Measurements from ENCODE around the gene MAGI3. TPM values are rescaled to one million over a fixed set of nuclear protein-coding genes. Genes with fewer than 3 reads are reported as not detected.
A peak's percentile ranks its signal among the peaks of the same experiment; 100 is the strongest.

MAGI3 gene
- total RNA-seq, 1 experiment from 2014 or later = 9.7 TPM

DNA sequence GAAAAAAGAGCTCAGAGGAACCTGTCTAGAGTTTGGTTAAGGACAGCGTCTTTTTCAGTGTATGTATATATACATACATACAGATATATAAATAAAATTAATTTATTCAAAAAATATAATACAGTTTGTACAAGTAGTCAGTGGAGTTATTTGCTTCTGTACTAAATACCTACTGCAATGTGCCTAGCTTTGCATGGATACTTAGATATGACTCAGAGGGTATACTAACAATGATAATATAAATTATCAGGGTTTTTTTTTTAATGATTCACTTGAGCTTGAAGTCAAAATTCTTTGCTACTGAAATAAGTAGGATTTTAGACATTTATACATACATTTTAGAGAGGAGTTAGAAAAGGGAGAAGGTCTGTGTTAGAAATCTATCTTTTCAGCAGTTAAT lies 251.1 kb downstream of the MAGI3 start:
- Histone ChIP-seq H3K9me3 (replicated peaks) (peaks cover 3% of the 10 kb centered on the region; the same call in 1 of the 2 replicates), H3K36me3 (no peaks in the 10 kb centered on the region; the same call in 1 of the 2 replicates), H3K4me1 (no peaks in the 10 kb centered on the region), H3K27me3 (no peaks in the 10 kb centered on the region), H3K4me3 (no peak overlapping the region), H3K27ac (no peak overlapping the region)
- DNase-seq = no peak

DNA sequence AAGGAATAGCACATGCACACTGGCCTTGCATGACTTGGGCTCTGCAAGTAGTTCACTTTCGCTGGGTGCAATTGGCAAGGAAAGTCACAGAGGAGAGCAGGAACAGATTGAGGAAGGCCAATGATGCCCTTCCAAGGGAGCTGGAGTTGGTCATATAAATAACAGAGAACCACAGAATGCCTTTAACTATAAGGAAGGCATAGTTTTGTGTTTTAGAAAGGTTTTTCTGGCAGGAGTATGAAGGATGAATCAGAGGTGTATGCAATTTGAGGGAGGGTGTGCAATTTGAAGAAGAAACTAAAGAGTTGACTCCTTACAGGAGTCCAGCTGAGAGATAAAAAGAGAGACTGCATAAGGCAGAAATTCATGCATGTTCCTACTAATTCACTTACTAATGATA lies 256.8 kb downstream of the MAGI3 start:
- Histone ChIP-seq H3K9me3 (replicated peaks) (no peaks in the 10 kb centered on the region), H3K36me3 (no peaks in the 10 kb centered on the region), H3K4me3 (no peak overlapping the region), H3K27ac (no peak overlapping the region), H3K4me1 (no peaks in the 10 kb centered on the region), H3K27me3 (no peaks in the 10 kb centered on the region)
- DNase-seq = no peak

DNA sequence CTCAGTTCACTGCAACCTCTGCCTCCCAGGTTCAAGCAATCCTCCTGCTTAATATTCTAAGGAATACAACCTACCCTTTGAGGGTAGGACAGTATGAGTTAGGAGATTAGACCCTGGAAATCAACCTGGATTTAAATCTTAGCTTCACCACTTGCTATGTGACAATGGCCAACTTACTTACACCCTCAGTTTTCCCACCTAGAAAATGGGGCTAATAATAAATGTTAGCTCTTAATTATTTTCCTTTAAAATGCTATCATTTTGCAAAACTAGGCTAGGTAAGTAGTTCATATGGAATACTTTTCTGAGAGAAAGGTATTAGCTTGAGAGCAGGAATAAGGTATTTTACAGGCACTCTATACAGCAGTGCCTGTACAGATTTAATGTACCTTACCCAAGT lies 258.2 kb downstream of the MAGI3 start:
- no peaks in the 10 kb centered on the region for H3K4me1 ChIP-seq
- no peaks in the 10 kb centered on the region for H3K36me3 ChIP-seq
- no peaks in the 10 kb centered on the region for H3K9me3 ChIP-seq (replicated peaks)
- no peak overlapping the region for H3K27ac ChIP-seq
- H3K27me3 ChIP-seq = no peaks in the 10 kb centered on the region
- no peak overlapping the region for H3K4me3 ChIP-seq
- DNase-seq = no peak

DNA sequence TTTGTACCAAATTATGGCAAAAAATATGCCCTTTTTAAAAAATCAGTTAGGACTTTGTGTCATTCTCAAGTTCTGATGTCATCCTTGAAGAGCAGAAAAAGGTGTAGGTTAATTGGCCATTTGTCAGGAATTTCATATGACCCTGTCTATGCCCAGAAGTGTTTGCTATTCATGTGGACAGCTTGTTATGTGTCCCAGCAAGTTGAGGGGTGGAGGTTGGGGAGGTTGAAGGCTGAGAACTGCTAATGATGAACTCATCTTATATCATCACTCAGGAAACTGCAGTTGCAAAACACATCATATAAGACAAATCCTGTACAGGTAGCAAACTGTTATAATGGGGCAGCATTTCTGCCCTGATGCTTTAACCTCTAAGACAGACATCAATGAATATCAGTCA lies 262.5 kb downstream of the MAGI3 start:
- H3K36me3 ChIP-seq = no peaks in the 10 kb centered on the region
- no peaks in the 10 kb centered on the region for H3K4me1 ChIP-seq
- H3K4me3 ChIP-seq = no peak overlapping the region
- H3K9me3 ChIP-seq (replicated peaks) = no peaks in the 10 kb centered on the region
- no peaks in the 10 kb centered on the region for H3K27me3 ChIP-seq
- no peak for DNase-seq
- no peak overlapping the region for H3K27ac ChIP-seq

DNA sequence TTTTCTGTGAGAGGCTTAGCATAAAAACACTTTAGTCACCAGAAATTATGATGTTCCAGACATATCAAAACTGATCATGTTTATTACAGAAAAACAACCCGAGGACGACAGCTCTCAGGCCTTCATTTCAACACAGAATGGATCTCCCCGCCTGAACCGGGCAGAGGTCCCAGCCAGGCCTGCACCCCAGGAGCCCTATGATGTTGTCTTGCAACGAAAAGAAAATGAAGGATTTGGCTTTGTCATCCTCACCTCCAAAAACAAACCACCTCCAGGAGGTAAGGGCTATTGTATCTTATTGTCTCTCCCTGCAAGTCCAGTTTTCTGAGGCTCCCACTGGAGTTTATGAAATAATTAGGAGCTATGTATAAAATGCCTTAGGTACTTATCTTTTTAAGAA lies 263.4 kb downstream of the MAGI3 start:
- no peaks in the 10 kb centered on the region for H3K36me3 ChIP-seq
- DNase-seq = no peak

DNA sequence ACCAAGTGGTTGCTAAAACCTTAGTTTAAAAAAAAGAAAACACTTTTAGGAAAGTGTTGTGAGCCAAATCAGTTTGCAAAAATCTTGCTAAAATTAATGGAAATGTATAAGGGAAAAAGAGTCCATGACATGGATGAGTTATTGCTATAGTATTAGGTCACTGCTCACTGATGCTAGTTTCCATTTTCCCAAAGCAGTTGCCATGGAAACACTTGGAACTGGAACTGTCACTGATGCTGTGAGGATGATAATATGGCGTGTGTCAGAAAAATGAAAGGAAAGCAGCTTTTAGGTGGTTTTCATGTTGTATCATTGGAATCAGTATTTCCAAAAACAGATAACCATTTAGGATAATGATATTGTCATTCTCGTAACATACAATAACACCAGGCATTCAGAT lies 264.6 kb downstream of the MAGI3 start:
- Histone ChIP-seq H3K36me3 (no peaks in the 10 kb centered on the region), H3K27ac (no peak overlapping the region), H3K27me3 (no peaks in the 10 kb centered on the region), H3K4me3 (no peak overlapping the region), H3K9me3 (replicated peaks) (no peaks in the 10 kb centered on the region), H3K4me1 (no peaks in the 10 kb centered on the region)
- DNase-seq = no peak

More for the DNA sequence above, 263.4 kb downstream of the MAGI3 start:
- H3K4me3 ChIP-seq = no peak overlapping the region
- H3K27ac ChIP-seq = no peak overlapping the region
- H3K9me3 ChIP-seq (replicated peaks) = no peaks in the 10 kb centered on the region
- H3K27me3 ChIP-seq = no peaks in the 10 kb centered on the region
- H3K4me1 ChIP-seq = no peaks in the 10 kb centered on the region

DNA sequence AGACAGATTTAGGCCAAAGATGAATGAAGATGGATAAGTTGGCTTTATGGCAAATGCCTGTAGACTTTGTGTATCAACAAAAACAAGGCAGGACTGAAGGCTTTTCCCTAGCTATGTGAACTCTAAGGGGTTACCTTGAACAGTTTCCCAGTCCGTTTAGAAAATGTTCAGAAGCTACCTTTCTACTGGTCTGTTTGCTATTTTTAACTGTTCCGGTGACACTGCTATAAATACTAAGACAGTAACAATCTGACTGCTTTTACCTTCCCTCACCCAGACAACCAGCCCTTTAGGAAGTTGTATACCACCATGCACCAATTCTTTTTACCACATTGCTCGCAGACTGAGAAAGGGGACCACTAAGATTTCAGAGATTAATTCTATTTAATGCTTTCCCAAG lies 266.8 kb downstream of the MAGI3 start:
- no peaks in the 10 kb centered on the region for H3K9me3 ChIP-seq (replicated peaks)
- no peak overlapping the region for H3K4me3 ChIP-seq
- H3K27ac ChIP-seq = no peak overlapping the region
- no peaks in the 10 kb centered on the region for H3K4me1 ChIP-seq
- H3K27me3 ChIP-seq = no peaks in the 10 kb centered on the region
- H3K36me3 ChIP-seq = no peaks in the 10 kb centered on the region
- no peak for DNase-seq

DNA sequence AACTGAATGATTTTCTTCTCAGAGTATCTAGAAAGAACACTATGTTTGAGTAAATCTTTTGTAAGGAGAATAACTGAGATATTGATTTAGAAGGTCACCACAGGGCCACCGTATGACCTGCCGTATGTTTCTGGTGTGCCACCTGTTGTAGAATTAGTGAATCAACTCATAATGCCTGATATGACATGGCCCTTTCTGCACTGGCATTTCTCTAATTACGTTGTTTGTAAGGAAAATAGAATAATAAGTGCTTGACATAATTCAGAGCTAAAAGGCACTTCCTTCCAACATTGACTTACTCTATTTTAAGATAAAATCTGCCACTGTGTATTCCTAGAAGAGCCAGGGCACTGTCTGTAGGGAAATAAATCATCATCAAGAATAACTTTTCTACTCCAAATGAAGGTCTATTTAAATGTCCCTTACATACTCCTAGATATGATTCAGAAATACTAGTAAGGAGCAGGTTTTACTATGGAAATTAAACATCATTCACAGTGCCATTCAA lies 267.3 kb downstream of the MAGI3 start:
- Histone ChIP-seq H3K27me3 (no peaks in the 10 kb centered on the region), H3K4me1 (no peaks in the 10 kb centered on the region), H3K36me3 (no peaks in the 10 kb centered on the region), H3K27ac (no peak overlapping the region), H3K9me3 (replicated peaks) (no peaks in the 10 kb centered on the region), H3K4me3 (no peak overlapping the region)
- no peak for DNase-seq

DNA sequence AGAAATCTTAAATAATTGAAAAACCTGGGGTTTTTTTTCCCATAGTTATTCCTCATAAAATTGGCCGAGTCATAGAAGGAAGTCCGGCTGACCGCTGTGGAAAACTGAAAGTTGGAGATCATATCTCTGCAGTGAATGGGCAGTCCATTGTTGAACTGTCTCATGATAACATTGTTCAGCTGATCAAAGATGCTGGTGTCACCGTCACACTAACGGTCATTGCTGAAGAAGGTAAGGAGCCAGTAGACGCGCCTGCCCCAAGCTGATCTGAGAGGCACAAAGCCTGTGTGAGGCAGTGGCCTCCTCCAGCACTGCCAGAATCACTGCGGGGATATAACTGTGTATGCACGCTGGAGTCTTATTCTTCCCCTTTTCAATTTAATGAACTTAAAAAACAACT lies 268.7 kb downstream of the MAGI3 start:
- no peak for DNase-seq

DNA sequence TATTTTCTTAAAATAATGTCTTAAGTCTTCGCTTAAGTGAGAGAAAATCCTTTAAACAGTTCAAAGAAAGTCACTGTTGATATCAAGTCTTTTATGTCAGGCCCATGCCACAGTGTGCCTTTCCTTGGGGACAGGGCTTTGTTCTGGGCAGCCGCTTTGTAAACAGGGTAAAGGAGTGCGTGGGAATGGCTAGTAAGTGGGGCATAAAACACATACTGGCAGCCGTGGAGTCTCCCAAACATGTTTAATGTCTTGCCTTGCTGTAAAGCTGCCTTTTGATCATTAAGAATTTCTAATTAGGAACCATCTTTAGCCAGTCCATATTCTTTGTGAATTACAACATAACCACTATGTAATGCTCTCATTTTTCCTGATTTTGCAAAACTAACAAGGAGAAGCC lies 269.2 kb downstream of the MAGI3 start:
- Histone ChIP-seq H3K36me3 (no peaks in the 10 kb centered on the region), H3K4me1 (no peaks in the 10 kb centered on the region), H3K27ac (no peak overlapping the region), H3K27me3 (no peaks in the 10 kb centered on the region), H3K4me3 (no peak overlapping the region), H3K9me3 (replicated peaks) (no peaks in the 10 kb centered on the region)
- DNase-seq = no peak

More for the DNA sequence above, 268.7 kb downstream of the MAGI3 start:
- no peak overlapping the region for H3K27ac ChIP-seq
- no peaks in the 10 kb centered on the region for H3K9me3 ChIP-seq (replicated peaks)
- H3K36me3 ChIP-seq = no peaks in the 10 kb centered on the region
- H3K4me3 ChIP-seq = no peak overlapping the region
- H3K27me3 ChIP-seq = no peaks in the 10 kb centered on the region
- H3K4me1 ChIP-seq = no peaks in the 10 kb centered on the region

DNA sequence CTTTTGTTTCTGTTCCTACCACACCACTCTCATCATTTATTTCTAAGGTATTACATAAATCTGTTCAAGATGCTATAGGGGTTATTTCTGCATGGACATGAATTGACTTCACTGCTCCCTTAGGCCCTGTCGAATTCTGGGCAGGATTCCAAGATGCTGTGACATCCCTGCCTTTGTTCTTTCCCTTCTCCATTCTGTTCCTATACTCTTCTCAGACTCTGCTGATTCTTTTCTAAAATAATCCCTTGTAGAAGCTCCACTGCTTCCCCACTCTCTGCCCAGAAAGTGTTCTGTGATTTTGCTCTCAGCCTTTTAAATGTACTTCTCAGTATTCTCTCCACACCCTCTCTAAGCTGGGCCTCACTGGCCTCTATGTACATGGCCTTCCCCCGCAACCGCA lies 269.8 kb downstream of the MAGI3 start:
- Histone ChIP-seq H3K4me1 (no peaks in the 10 kb centered on the region), H3K27me3 (no peaks in the 10 kb centered on the region), H3K9me3 (replicated peaks) (no peaks in the 10 kb centered on the region), H3K27ac (no peak overlapping the region), H3K36me3 (no peaks in the 10 kb centered on the region), H3K4me3 (no peak overlapping the region)
- peak in 1 of 2 experiments; percentile 17 for DNase-seq

DNA sequence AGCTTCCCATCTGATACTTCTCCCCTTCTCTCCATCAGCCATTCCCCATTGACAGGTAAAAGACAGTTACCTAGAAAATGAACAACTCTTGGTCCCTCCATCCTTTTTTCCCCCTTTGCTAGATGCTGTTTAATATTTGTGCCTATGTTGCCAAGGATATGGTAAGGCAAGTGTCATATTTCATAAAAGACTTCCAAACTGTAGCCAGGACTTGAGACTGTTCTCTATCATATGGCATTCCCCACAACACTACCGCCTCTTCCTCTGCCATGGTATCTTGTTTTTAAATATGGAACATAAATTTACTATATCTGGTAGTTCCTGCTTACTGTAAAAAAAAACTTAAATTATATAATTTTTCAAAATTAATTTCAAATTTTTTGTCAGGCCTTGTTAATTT lies 271.8 kb downstream of the MAGI3 start:
- Histone ChIP-seq H3K4me1 (no peaks in the 10 kb centered on the region), H3K36me3 (no peaks in the 10 kb centered on the region), H3K27ac (no peak overlapping the region), H3K4me3 (no peak overlapping the region), H3K27me3 (no peaks in the 10 kb centered on the region), H3K9me3 (replicated peaks) (no peaks in the 10 kb centered on the region)
- DNase-seq = no peak

DNA sequence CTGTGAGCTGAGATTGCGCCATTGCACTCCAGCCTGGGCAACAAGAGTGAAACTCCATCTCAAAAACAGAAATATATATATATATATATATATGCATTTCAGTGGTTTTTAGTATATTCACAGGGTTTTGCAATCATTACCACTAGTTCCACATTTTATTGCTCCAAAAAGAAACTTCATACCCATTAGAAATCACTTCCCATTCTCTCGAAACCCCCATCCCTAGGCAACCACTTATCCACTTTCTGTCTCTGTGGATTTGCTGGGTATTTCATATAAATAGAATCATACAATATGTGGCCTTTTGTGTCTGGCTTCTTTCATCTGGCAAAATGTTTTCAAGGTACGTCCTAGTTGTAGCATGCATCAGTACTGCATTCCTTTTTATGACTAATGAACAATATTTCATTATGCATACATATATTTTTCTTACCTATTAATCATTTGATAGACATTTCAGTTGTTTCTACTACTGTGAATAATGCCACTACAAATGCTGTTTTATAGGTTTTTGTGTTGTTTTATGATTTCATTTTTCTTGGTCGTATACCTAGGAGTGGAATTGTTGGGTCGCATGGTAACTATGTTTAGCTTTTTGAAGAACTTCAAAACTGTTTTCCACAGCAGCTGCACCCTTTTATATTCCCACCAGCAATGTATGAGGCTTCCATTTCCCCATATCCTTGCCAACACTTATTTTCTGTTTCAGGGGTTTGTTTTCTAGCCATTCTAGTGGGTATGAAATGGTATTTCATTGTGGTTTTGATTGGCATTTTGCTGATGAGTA lies 273.0 kb downstream of the MAGI3 start:
- no peaks in the 10 kb centered on the region for H3K36me3 ChIP-seq
- H3K27me3 ChIP-seq = no peaks in the 10 kb centered on the region
- no peaks in the 10 kb centered on the region for H3K4me1 ChIP-seq
- H3K9me3 ChIP-seq (replicated peaks) = no peaks in the 10 kb centered on the region
- H3K4me3 ChIP-seq = no peak overlapping the region
- no peak overlapping the region for H3K27ac ChIP-seq
- no peak for DNase-seq

DNA sequence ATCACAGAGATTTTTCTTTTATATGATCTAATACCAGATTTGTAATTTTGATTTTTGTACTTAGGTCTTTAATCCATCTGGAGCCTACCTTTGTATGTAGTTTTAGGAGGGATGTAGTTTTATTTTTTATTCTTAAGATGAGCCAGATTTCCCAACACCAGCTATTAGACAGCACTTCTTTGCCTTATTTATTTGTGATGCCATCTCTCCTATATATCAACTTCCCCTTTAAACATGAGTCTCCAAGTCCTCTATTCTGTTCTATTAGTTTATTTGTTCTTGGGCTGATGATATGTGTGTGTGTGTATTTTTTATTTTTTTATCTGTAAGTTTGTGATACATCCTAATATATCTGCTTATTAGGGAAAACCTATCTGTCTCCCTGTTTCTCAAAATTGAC lies 274.8 kb downstream of the MAGI3 start:
- no peak for DNase-seq
- H3K4me3 ChIP-seq = no peak overlapping the region
- H3K4me1 ChIP-seq = no peaks in the 10 kb centered on the region
- no peaks in the 10 kb centered on the region for H3K9me3 ChIP-seq (replicated peaks)
- H3K36me3 ChIP-seq = no peaks in the 10 kb centered on the region
- H3K27ac ChIP-seq = no peak overlapping the region
- H3K27me3 ChIP-seq = no peaks in the 10 kb centered on the region

DNA sequence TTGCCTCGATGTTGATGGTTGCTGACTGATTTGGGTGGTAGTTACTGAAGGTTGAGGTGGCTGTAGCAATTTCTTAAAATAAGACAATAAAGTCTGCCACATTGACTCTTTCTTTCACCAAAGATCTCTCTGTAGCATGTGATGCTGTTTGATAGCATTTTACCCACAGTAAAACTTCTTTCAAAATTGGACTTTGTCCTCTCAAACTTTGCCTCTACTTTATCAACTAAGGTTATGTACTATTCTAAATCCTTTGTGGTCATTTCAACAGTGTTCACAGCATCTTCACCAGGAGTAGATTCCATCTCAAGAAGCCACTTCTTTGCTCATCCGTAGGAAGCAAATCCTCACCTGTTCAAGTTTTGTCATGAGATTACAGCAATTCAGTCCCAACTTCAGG lies 275.8 kb downstream of the MAGI3 start:
- no peaks in the 10 kb centered on the region for H3K4me1 ChIP-seq
- no peak for DNase-seq
- H3K9me3 ChIP-seq (replicated peaks) = no peaks in the 10 kb centered on the region
- H3K27me3 ChIP-seq = no peaks in the 10 kb centered on the region
- no peak overlapping the region for H3K27ac ChIP-seq
- H3K4me3 ChIP-seq = no peak overlapping the region
- no peaks in the 10 kb centered on the region for H3K36me3 ChIP-seq

DNA sequence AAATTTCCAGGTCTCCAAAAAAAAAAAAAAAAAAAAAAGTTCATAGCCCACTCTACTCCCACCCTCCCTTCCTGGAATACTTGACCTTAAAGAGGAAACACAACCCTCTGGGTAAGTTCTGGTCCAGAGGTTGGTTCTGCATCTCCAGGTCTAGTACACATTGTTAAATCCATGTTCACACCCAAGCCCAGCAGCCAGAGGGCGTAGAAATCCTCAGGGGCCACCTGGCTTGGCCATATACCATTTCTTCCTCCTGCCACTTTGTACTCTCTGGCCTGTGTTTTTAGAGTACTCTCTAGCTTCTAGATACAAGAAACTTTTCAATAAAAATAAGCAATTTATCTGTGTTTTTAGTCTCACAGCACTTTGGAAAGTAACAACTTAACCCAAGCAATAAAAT lies 279.7 kb downstream of the MAGI3 start:
- H3K4me3 ChIP-seq = no peak overlapping the region
- no peak for DNase-seq
- H3K36me3 ChIP-seq = no peaks in the 10 kb centered on the region

More for the DNA sequence above, 279.7 kb downstream of the MAGI3 start:
- Histone ChIP-seq H3K27ac (no peak overlapping the region), H3K27me3 (no peaks in the 10 kb centered on the region), H3K9me3 (replicated peaks) (no peaks in the 10 kb centered on the region), H3K4me1 (no peaks in the 10 kb centered on the region)

Measured in SJCRH30 (cell line).